GM12891 (cell line): ENCODE results near the gene LAMA2.

Experiments
- POLR2A ChIP-seq: IDR thresholded peaks from 2 replicates; pipeline ENCODE4 v1.6.1; 2011; ENCODE audit warnings: low read depth, low read length, control low read depth
- POLR2AphosphoS5 ChIP-seq: IDR thresholded peaks from 2 replicates; pipeline ENCODE4 v1.6.1; 2011; ENCODE audit warnings: low read depth, low read length, control low read depth
- POU2F2 ChIP-seq: IDR thresholded peaks from 2 replicates; pipeline ENCODE4 v1.6.1; 2011; ENCODE audit warnings: low read depth, mild to moderate bottlenecking, control low read depth, low read length, moderate library complexity
- TAF1 ChIP-seq: IDR thresholded peaks from 2 replicates; pipeline ENCODE4 v1.6.1; 2011; ENCODE audit warnings: low read depth, low read length, control low read depth

GRCh38 chr6:129100164-129100563 is 217.2 kb downstream of the LAMA2 start:
- TF ChIP-seq POLR2A (no peak), POLR2AphosphoS5 (no peak), POU2F2 (no peak), TAF1 (no peak)
